A375 (cell line): Measurements from ENCODE around the gene BAAT. TPM values are rescaled to one million over a fixed set of nuclear protein-coding genes. Genes with fewer than 3 reads are reported as not detected.

Experiments
- small RNA-seq: library from RNA; depleted of rRNA; stranded (forward); fragments of <200 nt; gene quantifications from one replicate; pipeline ENCODE3, GENCODE V24; 2014
- total RNA-seq: library from RNA; depleted of rRNA; stranded (reverse); fragments of >200 nt; shearing (Covaris generic); gene quantifications from 2 replicates; pipeline ENCODE4 v1.2.3, GENCODE V29; 2014; rRNA removed

Gene BAAT
- total RNA-seq = 0.05 and 0.08 TPM in 2 replicates

GRCh38 chr9:101384873-101385536, at the start of gene BAAT:
Gene BAAT (minus strand): TSS chr9:101385006. CDS start chr9:101371404, 13,602 bp downstream.

GRCh38 chr9:101398068-101398929, 13.5 kb upstream of the BAAT start, which contains the start of the genes MRPL50 and ZNF189:
Gene MRPL50 (minus strand): TSS chr9:101398618. CDS start chr9:101398592, 26 bp downstream.
Gene ZNF189 (plus strand): TSS chr9:101398851. CDS start chr9:101399157, 306 bp downstream.

Small RNA genes within 50 kb of the gene (small RNA-seq; reads per million reads assigned to genes)
- not detected for gene RF00322

Other genes starting within 250 kb of the BAAT start
- 11.0 and 11.9 TPM in 2 replicates for gene MRPL50, start 13.6 kb upstream of the BAAT start, total RNA-seq
- 7.5 and 8.8 TPM in 2 replicates for gene ZNF189, start 13.8 kb upstream of the BAAT start, total RNA-seq
- not detected in 2 replicates for gene ALDOB, start 50.8 kb upstream of the BAAT start, total RNA-seq
- 34.6 and 44.7 TPM in 2 replicates for gene RNF20, start 148.8 kb upstream of the BAAT start, total RNA-seq
- not detected in 2 replicates for gene PPP3R2, start 210.0 kb upstream of the BAAT start, total RNA-seq